Hepatic stellate cell (primary cell): ENCODE measurements around the gene SFRP2.

Experiments
- DNase-seq: peaks from one replicate; pipeline ENCODE4 v3.0.0; 2011; ENCODE audit warnings: low spot score

SFRP2 gene

DNA sequence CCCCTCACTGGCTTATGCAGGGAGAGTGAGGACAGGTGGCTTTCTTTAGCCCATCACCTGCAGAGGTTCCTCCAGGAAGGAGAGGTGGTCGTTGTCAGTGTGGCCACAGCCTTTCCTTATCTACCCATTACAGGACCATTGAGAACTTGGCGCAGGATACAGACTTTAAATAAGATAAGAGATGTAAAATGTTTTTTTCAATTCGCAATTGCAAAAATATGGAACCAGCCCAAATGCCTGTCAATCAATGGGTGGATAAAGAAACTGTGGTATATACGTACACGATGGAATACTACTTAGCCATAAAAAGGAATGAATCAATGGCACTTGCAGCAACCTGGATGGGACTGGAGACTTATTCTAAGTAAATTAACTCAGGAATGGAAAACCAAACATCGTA is 22.1 kb downstream of the SFRP2 start:
- DNase-seq = no peak

DNA sequence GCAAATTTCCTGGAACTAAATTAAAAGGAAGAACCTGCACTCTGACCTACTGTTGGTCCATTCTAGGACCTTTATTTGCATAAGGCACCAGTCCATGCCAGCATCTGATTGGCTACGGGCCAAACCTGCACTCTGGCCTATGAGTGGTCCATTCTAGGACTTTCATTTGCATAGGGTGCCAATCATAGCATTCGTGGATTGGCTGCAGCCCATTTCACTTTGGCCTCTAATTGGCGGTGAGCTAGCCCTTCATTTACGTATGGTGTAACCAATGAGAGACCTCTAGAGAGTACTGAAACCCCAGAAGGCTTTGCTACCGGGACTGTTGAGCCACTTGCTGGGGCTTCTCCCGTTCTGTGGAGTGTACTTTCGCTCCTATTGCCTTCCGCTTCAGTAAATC is 23.0 kb downstream of the SFRP2 start:
- no peak for DNase-seq

- DNase-seq = no peak
Measured at GRCh38 chr4:153764601-153765368, 24.1 kb downstream of the SFRP2 start.

GRCh38 chr4:153763404-153763803 is 25.5 kb downstream of the SFRP2 start:
- no peak for DNase-seq

- no peak for DNase-seq
Measured at GRCh38 chr4:153759407-153760316, 29.2 kb downstream of the SFRP2 start, which contains the start of gene RNF175. TSS of gene RNF175 (minus strand) at chr4:153760024. CDS start at chr4:153759862, 162 bp downstream.

DNA sequence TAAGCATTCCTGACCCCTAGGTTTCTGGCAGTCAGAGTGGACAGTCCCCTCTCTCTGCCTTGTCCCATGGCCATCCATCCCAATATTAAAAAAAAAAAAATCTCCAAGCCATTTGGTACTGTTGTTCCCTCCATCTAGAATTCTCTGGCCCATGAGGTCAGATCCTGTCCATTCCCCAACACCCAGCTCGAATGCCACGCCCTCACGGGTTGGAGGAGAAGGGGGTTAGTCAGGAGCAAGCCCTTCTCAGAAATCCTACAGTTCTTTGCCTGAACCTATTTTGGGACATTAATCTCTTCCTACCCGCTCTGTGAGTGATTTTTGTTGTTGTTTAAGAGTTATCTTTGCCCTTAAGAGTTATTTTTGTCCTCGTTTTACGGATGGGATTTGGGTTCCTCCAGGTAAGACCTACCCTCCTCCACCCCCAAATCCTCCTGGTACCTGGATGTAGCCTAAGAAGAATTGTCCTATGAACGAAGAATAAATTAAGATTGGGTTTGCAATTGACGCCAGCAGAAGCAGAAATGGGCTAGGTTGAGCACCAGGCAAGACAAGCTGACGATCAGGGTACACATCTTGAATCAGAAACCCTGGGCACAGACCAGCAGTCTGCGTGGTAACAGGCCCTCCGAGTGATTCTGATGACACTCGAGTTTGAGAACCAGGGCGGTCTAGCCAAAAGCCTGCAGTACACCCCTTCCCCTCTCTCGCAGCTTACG is 30.0 kb downstream of the SFRP2 start:
- DNase-seq = no peak

- DNase-seq = no peak
Measured at GRCh38 chr4:153758136-153758535, 30.7 kb downstream of the SFRP2 start.

- no peak for DNase-seq
Measured at GRCh38 chr4:153757407-153757806, 31.5 kb downstream of the SFRP2 start.

GRCh38 chr4:153755186-153755585 is 33.7 kb downstream of the SFRP2 start:
- no peak for DNase-seq

- peak; percentile 28 for DNase-seq
Measured at GRCh38 chr4:153750197-153750817, 38.6 kb downstream of the SFRP2 start.

DNA sequence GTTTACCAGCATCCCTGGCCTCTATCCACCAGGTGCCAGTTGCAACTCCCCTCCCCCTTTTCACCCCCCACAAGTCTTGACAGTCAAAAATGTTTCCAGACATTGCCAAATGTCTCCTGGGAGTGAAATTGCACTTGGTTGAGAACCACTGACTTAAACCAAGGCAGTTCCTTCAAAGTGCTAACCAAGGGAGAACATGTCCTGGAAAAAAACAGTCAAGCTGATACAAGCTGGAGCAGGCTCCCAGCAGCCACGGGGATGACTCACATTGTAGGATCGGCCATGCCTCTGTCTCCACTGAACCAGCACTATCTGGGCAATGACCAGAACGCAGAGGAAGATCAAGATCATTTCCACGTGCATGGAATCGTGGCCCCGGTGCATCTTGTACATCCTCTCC is 40.5 kb downstream of the SFRP2 start:
- DNase-seq = peak; percentile 30

- DNase-seq = no peak
Measured at GRCh38 chr4:153747406-153747955, 41.4 kb downstream of the SFRP2 start.

DNA sequence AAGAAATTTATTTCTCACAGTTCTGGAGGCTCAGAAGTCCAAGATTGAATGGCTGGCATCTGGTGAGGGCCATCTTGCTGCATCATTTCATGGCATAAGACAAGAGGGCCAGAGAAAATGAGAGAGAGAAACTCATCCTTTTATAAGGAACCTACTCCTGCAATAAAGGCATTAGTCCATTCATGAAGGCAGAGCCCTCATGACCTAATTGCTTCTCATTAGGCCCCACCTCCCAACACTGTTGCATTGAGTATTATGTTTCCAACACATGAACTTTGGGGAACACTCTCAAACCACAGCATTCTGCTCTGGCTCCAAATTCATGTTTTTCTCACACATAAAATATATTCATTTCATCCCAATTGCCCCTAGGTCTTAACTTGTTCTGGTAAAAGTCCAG is 43.2 kb downstream of the SFRP2 start:
- DNase-seq = no peak

- no peak for DNase-seq
Measured at GRCh38 chr4:153741541-153741940, 47.3 kb downstream of the SFRP2 start.

- DNase-seq = no peak
Measured at GRCh38 chr4:153735906-153736461, 52.9 kb downstream of the SFRP2 start.

- no peak for DNase-seq
Measured at GRCh38 chr4:153733751-153734448, 55.0 kb downstream of the SFRP2 start.

DNA sequence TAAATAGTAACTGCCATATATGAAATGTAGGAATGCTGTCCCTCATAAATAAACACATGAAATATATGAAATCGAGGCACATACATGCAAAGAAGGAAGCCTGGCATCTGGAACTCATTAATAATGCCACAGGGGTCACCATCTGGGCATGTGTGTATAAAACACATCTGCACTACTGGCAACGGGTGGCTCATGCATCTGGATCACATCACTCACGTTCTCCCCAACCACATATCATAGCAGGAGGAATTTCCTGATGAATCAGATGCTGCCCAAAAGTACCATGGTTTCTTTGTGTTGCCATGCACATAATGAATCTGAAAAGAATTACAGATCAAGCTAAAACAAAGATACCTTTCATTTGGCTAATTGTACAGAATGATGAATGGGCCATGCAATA is 57.6 kb downstream of the SFRP2 start:
- peak; percentile 5 for DNase-seq
